ENCODE measurements around the gene ZIC1. TPM values are rescaled to one million over a fixed set of nuclear protein-coding genes. Genes with fewer than 3 reads are reported as not detected.

Gene ZIC1
- total and polyA plus RNA-seq, 2 of the 13 experiments (the other 11 are each of a cell fraction or from before 2014, with no cell fraction given): not detected

DNA sequence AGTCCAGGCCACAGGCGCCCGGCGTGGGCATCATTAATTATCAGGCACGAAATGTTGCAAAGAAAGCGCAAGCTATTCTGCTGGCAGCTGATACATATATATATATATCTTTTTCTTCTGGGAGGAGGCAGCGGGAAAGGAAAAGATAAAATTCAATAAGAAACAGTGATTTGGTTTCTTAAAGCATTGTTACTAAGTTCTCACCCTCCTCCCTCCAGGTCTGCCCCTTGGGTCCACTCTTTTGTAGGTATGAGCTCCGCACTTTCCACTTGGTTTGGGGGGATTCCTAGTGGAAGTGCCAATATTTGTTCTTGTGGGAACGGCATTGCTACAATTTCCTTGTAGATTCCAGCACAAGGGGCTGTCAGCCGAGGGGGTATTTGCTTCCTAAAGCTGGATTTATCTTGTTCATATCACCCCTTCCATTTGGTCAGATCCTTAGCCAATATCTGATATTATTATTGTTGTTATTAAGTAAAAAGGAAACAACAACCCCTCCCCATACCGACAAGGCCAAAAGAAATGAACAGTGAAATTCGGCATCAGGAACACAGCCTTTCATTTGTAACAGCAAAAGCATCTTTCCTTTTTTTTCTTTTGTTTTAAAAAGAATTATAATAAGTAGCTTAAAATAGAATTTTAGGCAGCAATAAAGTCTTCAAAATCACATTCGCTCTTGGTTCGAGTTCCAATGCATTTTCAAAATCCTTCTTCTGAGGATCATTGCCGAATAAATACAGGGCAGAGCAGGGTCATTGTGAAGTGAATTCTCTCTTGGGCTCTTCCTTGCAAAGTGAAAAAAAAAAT is 15.6 kb downstream of the ZIC1 start (continued):
- TF ChIP-seq ARID5B (CRISPR knock-in tag; IDR thresholded peaks at IDR 0.05) (no peak), SP2 (CRISPR knock-in tag; IDR thresholded peaks at IDR 0.05) (no peak), ZNF335 (CRISPR knock-in tag; IDR thresholded peaks at IDR 0.05) (no peak)

- CTCF ChIA-PET (ENCODE audit: low intra/inter-chr PET ratio, low total read pairs): no interaction called here
- POLR2A ChIA-PET: no interaction called here
- H3K4me1 ChIP-seq (ENCODE audit: insufficient read depth, low read length): no peaks in the 10 kb centered on the region
- H3K4me3 ChIP-seq (replicated peaks in 1 of 3; ENCODE audit: insufficient read depth in 1 of 3, low read depth in 2 of 3, low read length in 3 of 3): no peak overlapping the region
- H3K27ac ChIP-seq (ENCODE audit: extremely low read length, insufficient read depth, low read length): no peak overlapping the region
- no peaks in the 10 kb centered on the region for H3K36me3 ChIP-seq (replicated peaks in 1 of 2; ENCODE audit: control insufficient read depth in 1 of 2, insufficient read depth in 2 of 2, low read length in 2 of 2)
- H3K27me3 ChIP-seq (ENCODE audit: control insufficient read depth in 1 of 2, insufficient read depth in 2 of 2, low read length in 2 of 2): peaks cover 4 to 33% of the 10 kb centered on the region in 2 experiments; a peak in 4 of 5 replicates
- no peak overlapping the region for H2AFZ ChIP-seq (ENCODE audit: low read length)
- intact Hi-C loops (cut with micrococcal nuclease; ENCODE audit: unreplicated experiment): no loop called here
- WGBS (ENCODE audit: low lambda C conversion rate): 0% methylated on average over 1 of the region's 1 CpG
- no peak for ATAC-seq
- no peak overlapping the region for H3K4me2 ChIP-seq (ENCODE audit: low read depth, low read length)
- H3K79me2 ChIP-seq (ENCODE audit: insufficient read depth, low read length): no peaks in the 10 kb centered on the region
- no peak for FAIRE-seq
- DNase-seq (ENCODE audit: low spot score): no peak
- H3K9me3 ChIP-seq (ENCODE audit: low read length): no peaks in the 10 kb centered on the region
- in situ Hi-C loops (cut with HindIII; ENCODE audit: extremely low pct_ligation_motif_present, low pct_unique_long_range_greater_than_20kb): no loop called here
- H4K20me1 ChIP-seq (ENCODE audit: insufficient read depth, low read length): no peaks in the 10 kb centered on the region
- no TSS peak for BruUV-seq (replicated peaks)
- H3K9ac ChIP-seq (ENCODE audit: insufficient read depth, low read depth, low read length): no peak overlapping the region
- TF ChIP-seq E2F1 (CRISPR knock-in tag; IDR thresholded peaks at IDR 0.05): no peak
- TF ChIP-seq RXRA (CRISPR knock-in tag; IDR thresholded peaks at IDR 0.05): no peak
- no peak for TF ChIP-seq TSC22D2 (CRISPR knock-in tag; IDR thresholded peaks at IDR 0.05; ENCODE audit: borderline replicate concordance)
- TF ChIP-seq HNF1B (CRISPR knock-in tag; IDR thresholded peaks at IDR 0.05): no peak
- TF ChIP-seq SAP130 (CRISPR knock-in tag; IDR thresholded peaks at IDR 0.05; ENCODE audit: low read depth): no peak
- TF ChIP-seq PAF1 (CRISPR knock-in tag; IDR thresholded peaks at IDR 0.05): no peak
- no peak for TF ChIP-seq ZNF34 (CRISPR knock-in tag; IDR thresholded peaks at IDR 0.05; ENCODE audit: borderline replicate concordance)
- TF ChIP-seq CEBPB (IDR thresholded peaks at IDR 0.05; ENCODE audit: borderline replicate concordance, low read depth, low read length): no peak
- no peak for TF ChIP-seq SALL2 (CRISPR knock-in tag; IDR thresholded peaks at IDR 0.05)
- no peak for TF ChIP-seq ZNF253 (CRISPR knock-in tag; IDR thresholded peaks at IDR 0.05; ENCODE audit: borderline replicate concordance)
- no peak for TF ChIP-seq ETV6 (CRISPR knock-in tag; conservative IDR thresholded peaks at IDR 0.05)
- TF ChIP-seq, protein P1, sequence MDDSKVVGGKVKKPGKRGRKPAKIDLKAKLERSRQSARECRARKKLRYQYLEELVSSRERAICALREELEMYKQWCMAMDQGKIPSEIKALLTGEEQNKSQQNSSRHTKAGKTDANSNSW (CRISPR knock-in tag; IDR thresholded peaks at IDR 0.05; ENCODE audit: borderline replicate concordance): no peak
- TF ChIP-seq ZFP36 (IDR thresholded peaks at IDR 0.05; ENCODE audit: borderline replicate concordance, low read depth, low read length, partially characterized antibody): no peak
These were observed 16.3 kb downstream of the ZIC1 start for GRCh38 chr3:147425388-147425850.
